Type B pancreatic cell (in vitro differentiated cells): ENCODE data around the gene PISD. TPM values are rescaled to one million over a fixed set of nuclear protein-coding genes. Genes with fewer than 3 reads are reported as not detected.
A peak's percentile ranks its signal among the peaks of the same experiment; 100 is the strongest.

Experiments used
- DNase-seq: peaks from one replicate; pipeline ENCODE4 v3.0.0; 2021; ENCODE audit warnings: mixed read lengths; ENCODE audit not compliant: unreplicated experiment; ENCODE audit errors: extremely low spot score
- H3K27ac Mint-ChIP-seq: 2 replicates; pipeline ENCODE4 v1.8.0; 2021; ENCODE audit warnings: mild to moderate bottlenecking, mixed read lengths
- H3K27me3 Mint-ChIP-seq: 2 replicates; pipeline ENCODE4 v1.8.0; 2021; ENCODE audit warnings: mixed read lengths
- H3K36me3 Mint-ChIP-seq: 2 replicates; pipeline ENCODE4 v1.8.0; 2021; ENCODE audit warnings: mixed read lengths
- H3K4me1 Mint-ChIP-seq: one replicate; pipeline ENCODE4 v1.8.0; 2021; ENCODE audit warnings: mixed read lengths; ENCODE audit not compliant: unreplicated experiment
- H3K4me3 Mint-ChIP-seq: 2 replicates; pipeline ENCODE4 v1.8.0; 2021; ENCODE audit warnings: mild to moderate bottlenecking, mixed read lengths
- H3K9me3 Mint-ChIP-seq: 2 replicates; pipeline ENCODE4 v1.8.0; 2021; ENCODE audit warnings: mixed read lengths
- total RNA-seq: library from RNA; stranded (reverse); gene quantifications from 2 replicates; pipeline ENCODE4 v1.2.1, GENCODE V29; 2021; ENCODE audit warnings: low replicate concordance
- TF ChIP-seq, protein P1 (sequence below): fragments of 200-600 bp; sonication (generic); conservative IDR thresholded peaks from 2 replicates; pipeline ENCODE4 v1.5.0; 2021; ENCODE audit warnings: antibody characterized with exemption, mild to moderate bottlenecking

Gene PISD
- total RNA-seq, 1 donor from 2014 or later = 39.5 TPM

DNA sequence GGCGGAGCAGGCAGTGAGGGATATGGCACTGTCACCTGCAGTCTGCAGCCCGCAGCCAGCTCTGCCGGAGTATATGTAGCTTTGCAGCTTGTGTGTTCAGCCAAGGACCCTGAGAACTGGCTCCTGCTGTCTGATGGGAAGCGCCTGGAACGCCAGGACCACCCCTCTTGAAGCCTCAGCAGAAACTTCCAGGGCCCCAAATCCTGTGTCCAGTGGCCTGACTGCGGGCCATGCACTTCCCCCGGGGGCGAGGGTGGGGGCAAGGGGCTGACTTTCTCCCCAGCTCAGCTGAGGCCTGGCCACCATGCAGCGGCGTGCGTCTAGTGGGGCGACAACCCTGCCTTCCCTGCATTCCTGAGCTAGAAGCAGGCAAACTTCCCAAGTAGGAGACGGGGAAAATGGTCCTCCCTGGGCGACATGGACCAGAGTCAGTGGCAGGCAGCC, 32.3 kb downstream of the PISD start:
- DNase-seq = peak; percentile 70
- no peaks in the 10 kb centered on the region for H3K9me3 Mint-ChIP-seq

DNA sequence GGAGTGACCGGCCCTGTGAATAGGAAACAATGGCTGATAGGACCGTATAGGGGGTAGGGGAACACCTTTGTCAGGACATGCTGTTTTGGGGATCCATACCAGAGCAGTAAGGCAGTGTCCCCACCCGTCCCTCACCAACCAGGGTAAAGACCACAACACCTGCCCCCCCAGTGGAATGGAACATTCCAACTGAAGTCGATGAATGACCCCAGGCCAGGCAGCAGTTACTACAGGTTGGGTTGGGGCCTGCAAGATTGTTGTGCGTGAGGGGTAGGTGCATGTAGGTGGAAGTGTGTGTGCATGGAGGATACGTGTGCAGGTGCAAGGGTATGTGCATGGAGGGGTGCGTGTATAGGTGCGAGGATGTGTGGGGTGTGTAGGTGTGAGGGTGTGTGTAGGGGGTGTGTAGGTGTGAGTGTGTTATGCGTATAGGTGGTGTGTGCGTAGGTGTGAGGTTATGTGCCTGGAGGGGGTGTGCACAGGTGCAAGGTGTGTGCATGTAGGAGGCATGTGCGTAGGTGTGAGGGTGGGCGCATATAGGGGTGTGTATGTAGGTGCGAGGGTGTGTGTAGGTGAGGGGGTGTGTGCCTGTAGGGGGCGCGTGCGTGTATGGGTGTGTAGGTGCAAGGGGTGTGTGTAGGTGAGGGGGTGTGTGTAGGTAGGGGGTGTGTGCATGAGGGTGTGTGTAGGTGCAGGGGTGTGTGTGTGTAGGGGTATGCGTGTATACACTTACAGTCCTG, 32.9 kb downstream of the PISD start:
- TF ChIP-seq, protein P1, sequence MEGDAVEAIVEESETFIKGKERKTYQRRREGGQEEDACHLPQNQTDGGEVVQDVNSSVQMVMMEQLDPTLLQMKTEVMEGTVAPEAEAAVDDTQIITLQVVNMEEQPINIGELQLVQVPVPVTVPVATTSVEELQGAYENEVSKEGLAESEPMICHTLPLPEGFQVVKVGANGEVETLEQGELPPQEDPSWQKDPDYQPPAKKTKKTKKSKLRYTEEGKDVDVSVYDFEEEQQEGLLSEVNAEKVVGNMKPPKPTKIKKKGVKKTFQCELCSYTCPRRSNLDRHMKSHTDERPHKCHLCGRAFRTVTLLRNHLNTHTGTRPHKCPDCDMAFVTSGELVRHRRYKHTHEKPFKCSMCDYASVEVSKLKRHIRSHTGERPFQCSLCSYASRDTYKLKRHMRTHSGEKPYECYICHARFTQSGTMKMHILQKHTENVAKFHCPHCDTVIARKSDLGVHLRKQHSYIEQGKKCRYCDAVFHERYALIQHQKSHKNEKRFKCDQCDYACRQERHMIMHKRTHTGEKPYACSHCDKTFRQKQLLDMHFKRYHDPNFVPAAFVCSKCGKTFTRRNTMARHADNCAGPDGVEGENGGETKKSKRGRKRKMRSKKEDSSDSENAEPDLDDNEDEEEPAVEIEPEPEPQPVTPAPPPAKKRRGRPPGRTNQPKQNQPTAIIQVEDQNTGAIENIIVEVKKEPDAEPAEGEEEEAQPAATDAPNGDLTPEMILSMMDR = no peak
- peak overlapping the region; percentile 70 for H3K4me3 Mint-ChIP-seq
- H3K4me1 Mint-ChIP-seq = peaks cover 37% of the 10 kb centered on the region
- peak overlapping the region; percentile 39 for H3K27ac Mint-ChIP-seq
- no peaks in the 10 kb centered on the region for H3K9me3 Mint-ChIP-seq
- DNase-seq = no peak
- peaks cover 3% of the 10 kb centered on the region for H3K36me3 Mint-ChIP-seq
- no peaks in the 10 kb centered on the region for H3K27me3 Mint-ChIP-seq

More for the DNA sequence above, 32.3 kb downstream of the PISD start:
- TF ChIP-seq, protein P1 = no peak
- H3K27ac Mint-ChIP-seq = no peak overlapping the region
- no peaks in the 10 kb centered on the region for H3K27me3 Mint-ChIP-seq
- peaks cover 3% of the 10 kb centered on the region for H3K36me3 Mint-ChIP-seq
- H3K4me3 Mint-ChIP-seq = peak overlapping the region; percentile 70
- peaks cover 31% of the 10 kb centered on the region for H3K4me1 Mint-ChIP-seq

DNA sequence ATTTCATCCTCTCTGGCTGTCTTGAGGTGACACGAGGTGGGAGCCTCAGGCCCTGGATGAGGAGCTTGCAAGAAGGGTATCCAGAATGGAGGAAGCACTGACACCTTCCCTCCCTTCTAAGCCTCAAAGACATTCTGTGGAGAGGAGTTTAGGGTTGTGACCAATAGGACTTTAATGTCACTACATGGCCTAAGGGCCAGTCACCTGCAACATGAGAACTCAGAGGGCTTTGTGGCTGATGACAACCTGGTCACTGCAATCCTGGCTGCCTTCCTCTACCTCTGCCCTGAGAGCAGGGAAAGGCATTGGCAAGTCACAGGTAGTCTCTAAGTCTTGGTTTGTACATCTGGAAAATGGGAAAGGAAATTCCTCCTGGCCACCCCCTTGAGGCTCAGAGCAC, 33.7 kb downstream of the PISD start:
- Mint-ChIP-seq H3K27ac (peak overlapping the region; percentile 54), H3K4me3 (peak overlapping the region; percentile 70), H3K36me3 (no peaks in the 10 kb centered on the region), H3K4me1 (peaks cover 33% of the 10 kb centered on the region), H3K9me3 (no peaks in the 10 kb centered on the region), H3K27me3 (no peaks in the 10 kb centered on the region)
- no peak for DNase-seq
- TF ChIP-seq, protein P1 = no peak

DNA sequence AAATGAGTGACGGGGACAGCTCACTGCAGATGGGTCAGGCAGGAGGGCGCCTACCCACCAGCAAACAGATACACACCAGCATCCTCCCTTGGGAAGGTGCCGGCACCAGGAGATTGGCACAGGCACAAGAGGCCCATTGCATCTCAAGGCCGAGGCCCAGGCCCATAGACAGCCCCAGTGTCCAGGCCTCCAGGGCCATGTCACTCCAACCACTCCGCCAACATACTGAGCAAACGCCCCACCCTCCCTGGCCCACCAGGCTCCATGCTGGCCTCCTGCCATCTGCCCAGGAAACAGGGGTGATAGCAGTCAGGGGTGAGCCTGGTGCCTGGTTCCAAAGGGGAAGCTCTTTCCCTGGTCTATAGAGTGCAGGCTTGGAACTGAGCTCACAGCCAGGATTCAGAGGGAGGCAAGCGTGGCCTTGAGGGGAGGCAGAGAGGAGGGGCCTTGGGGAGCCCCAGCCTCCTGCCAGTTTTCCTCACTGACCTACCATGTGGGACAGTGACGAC, 34.7 kb downstream of the PISD start:
- Mint-ChIP-seq H3K36me3 (no peaks in the 10 kb centered on the region), H3K4me1 (peaks cover 33% of the 10 kb centered on the region), H3K27me3 (no peaks in the 10 kb centered on the region), H3K27ac (peak overlapping the region; percentile 58), H3K4me3 (peak overlapping the region; percentile 34), H3K9me3 (no peaks in the 10 kb centered on the region)
- no peak for DNase-seq
- TF ChIP-seq, protein P1 = no peak

DNA sequence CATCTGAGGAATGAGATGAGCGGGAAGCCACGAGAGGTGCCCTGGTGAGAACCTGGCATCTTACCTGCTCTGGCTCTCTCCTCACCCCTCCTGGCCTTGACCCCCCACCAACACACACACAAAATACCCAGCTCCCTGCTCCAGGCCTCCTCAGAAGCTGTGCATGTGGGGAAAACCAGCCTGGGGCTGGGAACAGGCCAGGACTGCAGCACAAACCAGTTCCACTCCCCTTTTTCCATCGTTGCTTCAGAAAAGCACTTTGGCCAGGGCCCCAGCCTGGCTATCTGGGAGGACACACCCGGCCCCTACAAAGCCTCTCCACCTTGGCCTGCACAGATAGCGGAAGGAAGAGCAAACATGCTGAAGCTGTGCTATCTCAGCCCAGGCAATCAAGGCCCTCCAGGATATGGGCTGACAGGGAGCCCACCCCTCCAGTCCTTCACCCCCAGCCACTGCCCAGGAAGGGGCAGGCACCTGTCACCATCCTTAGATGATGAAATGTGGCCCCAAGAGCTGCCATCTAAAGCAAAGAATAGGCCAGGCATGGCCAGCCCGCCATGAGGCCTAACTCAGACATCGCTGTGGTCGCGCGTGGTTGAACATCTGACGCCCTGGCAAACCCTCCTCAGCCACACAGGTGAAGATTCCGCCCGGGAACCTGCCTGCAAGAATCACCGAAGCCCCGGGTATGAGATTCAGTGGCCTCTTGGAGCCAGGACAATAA, 35.4 kb downstream of the PISD start:
- TF ChIP-seq, protein P1 = no peak
- Mint-ChIP-seq H3K27ac (peak overlapping the region; percentile 58), H3K9me3 (no peaks in the 10 kb centered on the region), H3K36me3 (no peaks in the 10 kb centered on the region), H3K27me3 (no peaks in the 10 kb centered on the region), H3K4me3 (peak overlapping the region; percentile 11), H3K4me1 (peaks cover 33% of the 10 kb centered on the region)
- no peak for DNase-seq
